Body of pancreas (tissue), 4 donors: Measurements from ENCODE around the gene BNIP1. TPM values are rescaled to one million over a fixed set of nuclear protein-coding genes. Genes with fewer than 3 reads are reported as not detected.

Source experiments
- ATAC-seq: fragments of 150-250 bp; one replicate; pipeline ENCODE4 v1.9.1; 2016
- DNase-seq, 4 donors: peaks; one replicate each; pipeline ENCODE4 v3.0.0-alpha.2; 2019
- H3K27ac ChIP-seq, 4 donors: fragments of 200-600 bp; sonication (generic); 1 replicate in 3 of 4; 2 replicates in 1 of 4; pipeline versions ENCODE4 v1.5.1 to v1.6.1; 2016 to 2019; ENCODE audit warnings: mild to moderate bottlenecking in 1 of 4, mixed read lengths in 1 of 4, moderate library complexity in 1 of 4
- H3K27me3 ChIP-seq, 2 donors: fragments of 200-600 bp; sonication (generic); one replicate each; pipeline ENCODE4 v1.6.0; 2016; ENCODE audit warnings: mild to moderate bottlenecking in 1 of 2
- H3K36me3 ChIP-seq, 2 donors: fragments of 200-600 bp; sonication (generic); replicated peaks in 1 of 2; 2 replicates each; pipeline ENCODE4 v1.5.1; 2016; ENCODE audit warnings: low read depth in 2 of 2; ENCODE audit not compliant: insufficient read depth in 1 of 2
- H3K4me1 ChIP-seq: fragments of 200-600 bp; sonication (generic); one replicate; pipeline ENCODE4 v1.6.0; 2016
- H3K4me3 ChIP-seq, 2 donors: fragments of 200-600 bp; sonication (generic); 1 replicate in 1 of 2; 2 replicates in 1 of 2; pipeline ENCODE4 v1.5.1; 2016 to 2019
- H3K9me3 ChIP-seq, 3 donors: fragments of 200-600 bp; sonication (generic); 1 replicate in 2 of 3; 2 replicates in 1 of 3; pipeline ENCODE4 v1.5.1; 2016
- CTCF ChIP-seq, 7 experiments: fragments of 450-650 bp in 4 of 7; fragments of 200-600 bp in 3 of 7; sonication (generic) in 3 of 7; IDR thresholded peaks; one replicate each; pipeline ENCODE4 v1.5.1; 2016 to 2019; ENCODE audit warnings: antibody characterized with exemption in 7 of 7
- POLR2A ChIP-seq, 3 donors: fragments of 450-650 bp; IDR thresholded peaks; one replicate each; pipeline ENCODE4 v1.6.1; 2016; ENCODE audit warnings: antibody characterized with exemption in 3 of 3, mild to moderate bottlenecking in 2 of 3
- whole genome bisulfite sequencing, 2 donors: methylation state at CpG; one replicate each; pipeline ENCODE4 v1.1.5; 2017; 5-methylcytosine and 5-hydroxymethylcytosine counted together
- intact Hi-C: fragments of 100-400 bp; cut with DNase I; formaldehyde crosslinking; loops from one replicate; pipeline ENCODE4 v1.15.1; 2023
- total RNA-seq, 2 donors: library from RNA; depleted of rRNA; stranded (reverse); fragments of >200 nt; gene quantifications; one replicate each; pipeline ENCODE4 v1.1.0, GENCODE V29; 2016

The BNIP1 gene
- total RNA-seq, 2 donors from 2014 or later = 3.1 to 7.3 TPM

GRCh38 chr5:173138707-173139106 lies 5.6 kb upstream of the BNIP1 start:
- no peak for TF ChIP-seq POLR2A (IDR thresholded peaks at IDR 0.05)
- TF ChIP-seq CTCF (IDR thresholded peaks at IDR 0.05) = no peak
- no peak for DNase-seq
- intact Hi-C loops = no loop called here
- WGBS, 2 donors = 86 to 90% methylated on average over 3 of the region's 3 CpGs
- no peak overlapping the region for H3K4me3 ChIP-seq
- no peak overlapping the region for H3K27ac ChIP-seq
- no peaks in the 10 kb centered on the region for H3K27me3 ChIP-seq
- H3K36me3 ChIP-seq = peaks cover 2 to 7% of the 10 kb centered on the region in 2 donors
- no peak for ATAC-seq
- H3K4me1 ChIP-seq = peaks cover 10% of the 10 kb centered on the region
- H3K9me3 ChIP-seq = no peaks in the 10 kb centered on the region

- WGBS, 2 donors = 50 to 71% methylated on average over 1 of the region's 1 CpG
- no peak for ATAC-seq
- intact Hi-C loops = loop anchor here (10.0 kb wide), 1 partner anchor 155 kb away; the partner anchor contains the start of gene ATP6V0E1
These were observed 4.7 kb upstream of the BNIP1 start for GRCh38 chr5:173139631-173140030.

GRCh38 chr5:173140769-173141168 lies 3.6 kb upstream of the BNIP1 start:
- ATAC-seq = no peak
- Histone ChIP-seq H3K36me3 (peaks cover 0 to 3% of the 10 kb centered on the region in 2 donors), H3K4me1 (peaks cover 17% of the 10 kb centered on the region), H3K27me3 (no peaks in the 10 kb centered on the region), H3K9me3 (no peaks in the 10 kb centered on the region), H3K27ac (no peak overlapping the region), H3K4me3 (no peak overlapping the region)
- 70 to 87% methylated on average over 4 of the region's 4 CpGs for WGBS, 2 donors
- intact Hi-C loops = loop anchor here (10.0 kb wide), 1 partner anchor 156 kb away; the partner anchor contains the start of gene ATP6V0E1
- no peak for TF ChIP-seq POLR2A (IDR thresholded peaks at IDR 0.05)
- no peak for TF ChIP-seq CTCF (IDR thresholded peaks at IDR 0.05)
- no peak for DNase-seq

More at GRCh38 chr5:173139631-173140030, 4.7 kb upstream of the BNIP1 start:
- H3K4me3 ChIP-seq = no peak overlapping the region
- no peaks in the 10 kb centered on the region for H3K27me3 ChIP-seq
- no peak overlapping the region for H3K27ac ChIP-seq
- TF ChIP-seq POLR2A (IDR thresholded peaks at IDR 0.05) = no peak
- no peak for TF ChIP-seq CTCF (IDR thresholded peaks at IDR 0.05)
- peaks cover 0 to 7% of the 10 kb centered on the region in 2 donors for H3K36me3 ChIP-seq
- no peaks in the 10 kb centered on the region for H3K9me3 ChIP-seq
- peaks cover 10% of the 10 kb centered on the region for H3K4me1 ChIP-seq
- DNase-seq = no peak

- ATAC-seq = no peak
- Histone ChIP-seq H3K4me3 (no peak overlapping the region), H3K4me1 (peaks cover 17% of the 10 kb centered on the region), H3K27me3 (no peaks in the 10 kb centered on the region), H3K36me3 (peaks cover 0 to 5% of the 10 kb centered on the region in 2 donors), H3K9me3 (no peaks in the 10 kb centered on the region), H3K27ac (no peak overlapping the region)
- no peak for DNase-seq
- 84 to 87% methylated on average over 8 of the region's 8 CpGs for WGBS, 2 donors
- intact Hi-C loops = loop anchor here (10.0 kb wide), 1 partner anchor 159 kb away; the partner anchor contains the start of gene ATP6V0E1
- no peak for TF ChIP-seq POLR2A (IDR thresholded peaks at IDR 0.05)
- TF ChIP-seq CTCF (IDR thresholded peaks at IDR 0.05) = no peak
These were observed 764 bp upstream of the BNIP1 start for GRCh38 chr5:173143567-173143966.

- 60 to 71% methylated on average over 2 of the region's 2 CpGs for WGBS, 2 donors
- intact Hi-C loops = loop anchor here (10.0 kb wide), 1 partner anchor 164 kb away; the partner anchor contains the start of gene ATP6V0E1
- DNase-seq (no peak), ATAC-seq (no peak)
- Histone ChIP-seq H3K36me3 (peaks cover 0 to 8% of the 10 kb centered on the region in 2 donors), H3K4me3 (no peak overlapping the region), H3K9me3 (no peaks in the 10 kb centered on the region), H3K27ac (no peak overlapping the region), H3K27me3 (no peaks in the 10 kb centered on the region), H3K4me1 (peaks cover 7% of the 10 kb centered on the region)
- no peak for TF ChIP-seq CTCF (IDR thresholded peaks at IDR 0.05)
These were observed 4.0 kb downstream of the BNIP1 start for GRCh38 chr5:173148354-173148753.
